ENCODE data around the gene FBXW4. TPM values are rescaled to one million over a fixed set of nuclear protein-coding genes. Genes with fewer than 3 reads are reported as not detected.

Gene FBXW4
- total and polyA plus RNA-seq, 9 of the 15 experiments (the other 6 are each of a cell fraction or from before 2014, with no cell fraction given), result 1.0 to 10.6 (median 5.4) TPM

GRCh38 chr10:101718690-101719275 is 23.8 kb upstream of the FBXW4 start:
- no TSS peak for BruUV-seq (replicated peaks)
- WGBS (ENCODE audit: insufficient coverage, low coverage, missing lambda C conversion rate), result 75% methylated on average over 2 of the region's 3 CpGs

GRCh38 chr10:101716891-101717659 is 22.1 kb upstream of the FBXW4 start:
- POLR2A ChIA-PET, result interaction anchor here (1.0 to 1.5 kb wide), 4 partner anchors 15 to 28 kb away, joined by 3 to 5 read pairs (median 4); no protein-coding TSS in a partner anchor
- Histone ChIP-seq H3K4me2 (ENCODE audit: insufficient read depth, low read length) (peak overlapping the region; percentile 37; the same call in 1 of the 2 replicates), H3K36me3 (ENCODE audit: control insufficient read depth, insufficient read depth, low read length) (no peaks in the 10 kb centered on the region), H3K4me3 (no peak overlapping the region), H4K20me1 (replicated peaks; ENCODE audit: control insufficient read depth, insufficient read depth, low read length) (no peaks in the 10 kb centered on the region), H2AFZ (ENCODE audit: low read depth, low read length) (peak overlapping the region; percentile 79), H3K27ac (ENCODE audit: extremely low read depth, low read depth, low read length) (peak overlapping the region; percentile 6; the same call in 2 of the 3 replicates), H3K9ac (ENCODE audit: insufficient read depth in 1 of 2, low read depth in 2 of 2, low read length in 2 of 2) (no peak overlapping the region; a peak in 1 of 4 replicates), H3K27me3 (ENCODE audit: control insufficient read depth in 2 of 2, insufficient read depth in 2 of 2, low read length in 2 of 2) (no peaks in the 10 kb centered on the region), H3K9me3 (replicated peaks; ENCODE audit: control insufficient read depth, insufficient read depth, low read depth, low read length) (no peaks in the 10 kb centered on the region), H3K79me2 (ENCODE audit: control insufficient read depth, insufficient read depth, low read length) (no peaks in the 10 kb centered on the region), H3K9me1 (ENCODE audit: control insufficient read depth, insufficient read depth, low read length) (no peaks in the 10 kb centered on the region), H3K4me1 (replicated peaks in 1 of 2; ENCODE audit: control insufficient read depth in 2 of 2, insufficient read depth in 2 of 2, low read length in 2 of 2) (peaks cover 0 to 8% of the 10 kb centered on the region in 2 experiments; a peak in 2 of 5 replicates)
- FAIRE-seq (peak; percentile 11), DNase-seq (ENCODE audit: extremely low read depth in 1 of 4, low spot score in 3 of 4) (no peak), ATAC-seq (no peak; the same call in 2 of the 3 replicates)
- intact Hi-C loops (cut with micrococcal nuclease), result no loop called here
- 51% methylated on average over 9 of the region's 10 CpGs for WGBS (ENCODE audit: insufficient coverage, low coverage, missing lambda C conversion rate)
- BruUV-seq (replicated peaks), result no TSS peak
- CTCF ChIA-PET (ENCODE audit: low intra/inter-chr PET ratio), result no interaction called here
- in situ Hi-C loops (cut with MboI), result no loop called here
- TF ChIP-seq BRCA1 (IDR thresholded peaks at IDR 0.05) (no peak), BRCA1 (CRISPR knock-in tag; IDR thresholded peaks at IDR 0.05) (no peak), ZNF197 (CRISPR knock-in tag; IDR thresholded peaks at IDR 0.05; ENCODE audit: low read depth) (no peak), BACH1 (tag; IDR thresholded peaks at IDR 0.05) (peak; percentile 15; the same call in 1 of the 2 replicates), BCL6 (CRISPR knock-in tag; IDR thresholded peaks at IDR 0.05) (no peak), MAFG (tag; conservative IDR thresholded peaks at IDR 0.05) (peak; percentile 54), MAFF (IDR thresholded peaks at IDR 0.05; ENCODE audit: low read length) (peak; percentile 31; the same call in 1 of the 2 replicates), C11orf30 (IDR thresholded peaks at IDR 0.05; ENCODE audit: low read depth) (peak; percentile 81), JUND (IDR thresholded peaks at IDR 0.05; ENCODE audit: borderline replicate concordance, low read depth, low read length) (no peak), JUND (tag; IDR thresholded peaks at IDR 0.05; ENCODE audit: borderline replicate concordance, low read depth, low read length) (peak; percentile 51; the same call in 2 of the 3 replicates), DLX4 (CRISPR knock-in tag; IDR thresholded peaks at IDR 0.05) (no peak), DACH1 (IDR thresholded peaks at IDR 0.05; ENCODE audit: partially characterized antibody) (peak; percentile 61), NONO (IDR thresholded peaks at IDR 0.05; ENCODE audit: low read depth in 2 of 2, low read length in 1 of 2) (no peak)

More at GRCh38 chr10:101718690-101719275, 23.8 kb upstream of the FBXW4 start:
- FAIRE-seq, result no peak
- Histone ChIP-seq H4K20me1 (replicated peaks; ENCODE audit: control insufficient read depth, insufficient read depth, low read length) (no peaks in the 10 kb centered on the region), H3K9ac (ENCODE audit: insufficient read depth in 1 of 2, low read depth in 2 of 2, low read length in 2 of 2) (no peak overlapping the region), H3K9me3 (replicated peaks; ENCODE audit: control insufficient read depth, insufficient read depth, low read depth, low read length) (no peaks in the 10 kb centered on the region), H3K9me1 (ENCODE audit: control insufficient read depth, insufficient read depth, low read length) (no peaks in the 10 kb centered on the region), H2AFZ (ENCODE audit: low read depth, low read length) (no peak overlapping the region), H3K4me1 (replicated peaks in 1 of 2; ENCODE audit: control insufficient read depth in 2 of 2, insufficient read depth in 2 of 2, low read length in 2 of 2) (peaks cover 0 to 8% of the 10 kb centered on the region in 2 experiments; a peak in 2 of 5 replicates), H3K4me2 (ENCODE audit: insufficient read depth, low read length) (no peak overlapping the region), H3K4me3 (no peak overlapping the region), H3K79me2 (ENCODE audit: control insufficient read depth, insufficient read depth, low read length) (no peaks in the 10 kb centered on the region), H3K36me3 (ENCODE audit: control insufficient read depth, insufficient read depth, low read length) (no peaks in the 10 kb centered on the region), H3K27me3 (ENCODE audit: control insufficient read depth in 2 of 2, insufficient read depth in 2 of 2, low read length in 2 of 2) (no peaks in the 10 kb centered on the region), H3K27ac (ENCODE audit: extremely low read depth, low read depth, low read length) (no peak overlapping the region)
- DNase-seq (ENCODE audit: extremely low read depth in 1 of 4, low spot score in 3 of 4), result no peak
- ChIA-PET POLR2A (no interaction called here), CTCF (ENCODE audit: low intra/inter-chr PET ratio) (no interaction called here)
- in situ Hi-C loops (cut with MboI) (no loop called here), intact Hi-C loops (cut with micrococcal nuclease) (no loop called here)
- ATAC-seq, result no peak
- TF ChIP-seq IFI16 (CRISPR knock-in tag; IDR thresholded peaks at IDR 0.05) (no peak), C11orf30 (IDR thresholded peaks at IDR 0.05; ENCODE audit: low read depth) (0 out of 2 replicates have a peak, but pooled peaks have one; percentile 22)

Measured in K562 (cell line).